OCI-LY3 (cell line): ENCODE data around the gene SMAD3.

ENCODE experiments used
- H2AFZ ChIP-seq: fragments of 200-600, 300-600 bp; shearing (Covaris generic); 2 replicates; pipeline ENCODE4 v1.6.0; 2014; ENCODE audit warnings: antibody characterized with exemption, low read depth, low read length
- H3K27ac ChIP-seq: fragments of 200-600, 300-600 bp; sonication (generic); 2 replicates; pipeline ENCODE4 v1.5.1; 2014; ENCODE audit warnings: mild to moderate bottlenecking, low read length, moderate library complexity, mixed read lengths
- H3K27me3 ChIP-seq: fragments of 200-600, 300-600 bp; sonication (generic); 2 replicates; pipeline ENCODE4 v1.6.1; 2014; ENCODE audit warnings: low read depth, low read length, mixed read lengths
- H3K36me3 ChIP-seq: fragments of 200-600, 300-600 bp; sonication (generic); replicated peaks from 2 replicates; pipeline ENCODE3; 2014; ENCODE audit warnings: low read depth, low read length, mixed read lengths
- H3K4me1 ChIP-seq: fragments of 300-600, 200-600 bp; sonication (generic); 2 replicates; pipeline ENCODE4 v1.6.1; 2014; ENCODE audit warnings: low read length, mixed read lengths
- H3K4me2 ChIP-seq: fragments of 200-600, 300-600 bp; sonication (generic); 2 replicates; pipeline ENCODE4 v1.6.1; 2014; ENCODE audit warnings: low read length, mixed read lengths
- H3K4me3 ChIP-seq: fragments of 300-600, 200-600 bp; sonication (generic); 2 replicates; pipeline ENCODE4 v1.5.1; 2014; ENCODE audit warnings: antibody characterized with exemption, mild to moderate bottlenecking, low read length, moderate library complexity
- H3K79me2 ChIP-seq: fragments of 300-600, 200-600 bp; shearing (Covaris generic); 2 replicates; pipeline ENCODE4 v1.6.1; 2014; ENCODE audit warnings: mild to moderate bottlenecking, low read length, mixed read lengths
- H3K9ac ChIP-seq: fragments of 300-600, 200-600 bp; shearing (Covaris generic); 2 replicates; pipeline ENCODE4 v1.6.0; 2014; ENCODE audit warnings: mild to moderate bottlenecking, low read length, moderate library complexity
- H3K9me3 ChIP-seq: fragments of 200-600, 300-600 bp; shearing (Covaris generic); 2 replicates; pipeline ENCODE4 v1.6.1; 2014; ENCODE audit warnings: low read length, mixed read lengths; ENCODE audit not compliant: insufficient read depth
- H4K20me1 ChIP-seq: fragments of 200-600, 300-600 bp; sonication (generic); 2 replicates; pipeline ENCODE4 v1.6.1; 2016; ENCODE audit warnings: low read length, mixed read lengths; ENCODE audit not compliant: insufficient read depth
- CTCF ChIP-seq: fragments of 200-600, 300-600 bp; sonication (generic); IDR thresholded peaks from 2 replicates; pipeline ENCODE4 v1.5.1; 2014; ENCODE audit warnings: antibody characterized with exemption, low read length, low read depth
- EZH2phosphoT487 ChIP-seq: fragments of 200-600 bp; shearing (Covaris generic); IDR thresholded peaks from 2 replicates; pipeline ENCODE4 v1.6.1; 2018; ENCODE audit warnings: antibody characterized with exemption, mixed run types, low read depth

The SMAD3 gene

GRCh38 chr15:67174864-67175573 lies 109.6 kb downstream of the SMAD3 start:
- Histone ChIP-seq H3K4me3 (peak overlapping the region; percentile 60), H3K79me2 (no peaks in the 10 kb centered on the region), H3K9ac (peak overlapping the region; percentile 51; the same call in 1 of the 2 replicates), H3K27me3 (no peaks in the 10 kb centered on the region), H4K20me1 (no peaks in the 10 kb centered on the region; the same call in 1 of the 2 replicates), H3K36me3 (peaks cover 3% of the 10 kb centered on the region), H3K27ac (peak overlapping the region; percentile 61), H2AFZ (no peak overlapping the region), H3K4me1 (peaks cover 35% of the 10 kb centered on the region), H3K4me2 (peak overlapping the region; percentile 93), H3K9me3 (no peaks in the 10 kb centered on the region)
- TF ChIP-seq CTCF (no peak), EZH2phosphoT487 (no peak)

GRCh38 chr15:67175643-67176071 lies 110.3 kb downstream of the SMAD3 start:
- H3K9ac ChIP-seq = peak overlapping the region; percentile 51; the same call in 1 of the 2 replicates

GRCh38 chr15:67176195-67176971 lies 111.0 kb downstream of the SMAD3 start:
- Histone ChIP-seq H3K27ac (peak overlapping the region; percentile 33), H2AFZ (no peak overlapping the region), H3K9me3 (no peaks in the 10 kb centered on the region), H3K4me2 (peak overlapping the region; percentile 93), H3K4me1 (peaks cover 35% of the 10 kb centered on the region), H3K79me2 (no peaks in the 10 kb centered on the region), H4K20me1 (no peaks in the 10 kb centered on the region; the same call in 1 of the 2 replicates), H3K4me3 (peak overlapping the region; percentile 60), H3K9ac (peak overlapping the region; percentile 12; the same call in 1 of the 2 replicates), H3K36me3 (no peaks in the 10 kb centered on the region), H3K27me3 (no peaks in the 10 kb centered on the region)
- no peak for TF ChIP-seq EZH2phosphoT487
- TF ChIP-seq CTCF = no peak

More at GRCh38 chr15:67175643-67176071, 110.3 kb downstream of the SMAD3 start:
- TF ChIP-seq CTCF = no peak
- TF ChIP-seq EZH2phosphoT487 = no peak
- Histone ChIP-seq H3K4me1 (peaks cover 35% of the 10 kb centered on the region), H4K20me1 (no peaks in the 10 kb centered on the region; the same call in 1 of the 2 replicates), H2AFZ (no peak overlapping the region), H3K27me3 (no peaks in the 10 kb centered on the region), H3K4me3 (peak overlapping the region; percentile 60), H3K27ac (peak overlapping the region; percentile 61), H3K9me3 (no peaks in the 10 kb centered on the region), H3K36me3 (peaks cover 2% of the 10 kb centered on the region), H3K79me2 (no peaks in the 10 kb centered on the region), H3K4me2 (peak overlapping the region; percentile 93)

GRCh38 chr15:67177752-67178151 lies 112.3 kb downstream of the SMAD3 start:
- Histone ChIP-seq H4K20me1 (no peaks in the 10 kb centered on the region; the same call in 1 of the 2 replicates), H3K4me1 (peaks cover 35% of the 10 kb centered on the region), H3K4me2 (no peak overlapping the region), H2AFZ (no peak overlapping the region), H3K36me3 (no peaks in the 10 kb centered on the region), H3K9me3 (no peaks in the 10 kb centered on the region), H3K79me2 (no peaks in the 10 kb centered on the region), H3K27me3 (no peaks in the 10 kb centered on the region), H3K27ac (no peak overlapping the region), H3K4me3 (no peak overlapping the region), H3K9ac (no peak overlapping the region)
- no peak for TF ChIP-seq EZH2phosphoT487
- TF ChIP-seq CTCF = no peak
